ENCODE results near the gene ACAP2.

ACAP2 gene

GRCh38 chr3:195270817-195271409 lies 171.9 kb downstream of the ACAP2 start, which contains the start of gene XXYLT1:
TSS of gene XXYLT1 (minus strand) at chr3:195271159. CDS start at chr3:195271058, 101 bp downstream.
- H3K27ac Mint-ChIP-seq, result peak within 1 kb of the TSS; percentile 79
- H3K9me3 Mint-ChIP-seq, result no peaks in the 10 kb centered on the region
- H3K4me3 Mint-ChIP-seq, result peak within 1 kb of the TSS; percentile 87
- H3K27me3 Mint-ChIP-seq (ENCODE audit: low read depth), result no peaks in the 10 kb centered on the region
- no peaks in the 10 kb centered on the region for H3K36me3 Mint-ChIP-seq (ENCODE audit: low read depth)
- H3K4me1 Mint-ChIP-seq (ENCODE audit: low read depth), result peaks cover 20% of the 10 kb centered on the region

GRCh38 chr3:195270079-195270816 lies 172.6 kb downstream of the ACAP2 start:
- H3K36me3 Mint-ChIP-seq (ENCODE audit: low read depth), result no peaks in the 10 kb centered on the region
- H3K9me3 Mint-ChIP-seq, result no peaks in the 10 kb centered on the region
- H3K4me3 Mint-ChIP-seq, result peak overlapping the region; percentile 87
- peaks cover 20% of the 10 kb centered on the region for H3K4me1 Mint-ChIP-seq (ENCODE audit: low read depth)
- H3K27me3 Mint-ChIP-seq (ENCODE audit: low read depth), result no peaks in the 10 kb centered on the region
- peak overlapping the region; percentile 29 for H3K27ac Mint-ChIP-seq

GRCh38 chr3:195269375-195270078 lies 173.3 kb downstream of the ACAP2 start:
- Mint-ChIP-seq H3K4me3 (peak overlapping the region; percentile 87), H3K4me1 (ENCODE audit: low read depth) (peaks cover 22% of the 10 kb centered on the region), H3K9me3 (no peaks in the 10 kb centered on the region), H3K27me3 (ENCODE audit: low read depth) (no peaks in the 10 kb centered on the region), H3K36me3 (ENCODE audit: low read depth) (no peaks in the 10 kb centered on the region), H3K27ac (peak overlapping the region; percentile 17)

- Mint-ChIP-seq H3K27ac (no peak overlapping the region), H3K4me3 (peak overlapping the region; percentile 62)
Measured at GRCh38 chr3:195268576-195269309, 174.1 kb downstream of the ACAP2 start.

GRCh38 chr3:195267096-195267495 lies 175.7 kb downstream of the ACAP2 start:
- Mint-ChIP-seq H3K36me3 (ENCODE audit: low read depth) (no peaks in the 10 kb centered on the region), H3K27me3 (ENCODE audit: low read depth) (no peaks in the 10 kb centered on the region), H3K27ac (no peak overlapping the region), H3K4me3 (no peak overlapping the region), H3K9me3 (no peaks in the 10 kb centered on the region), H3K4me1 (ENCODE audit: low read depth) (peaks cover 25% of the 10 kb centered on the region)

More at GRCh38 chr3:195268576-195269309, 174.1 kb downstream of the ACAP2 start:
- no peaks in the 10 kb centered on the region for H3K27me3 Mint-ChIP-seq (ENCODE audit: low read depth)
- no peaks in the 10 kb centered on the region for H3K9me3 Mint-ChIP-seq
- peaks cover 25% of the 10 kb centered on the region for H3K4me1 Mint-ChIP-seq (ENCODE audit: low read depth)
- no peaks in the 10 kb centered on the region for H3K36me3 Mint-ChIP-seq (ENCODE audit: low read depth)

GRCh38 chr3:195266428-195266827 lies 176.4 kb downstream of the ACAP2 start:
- no peaks in the 10 kb centered on the region for H3K9me3 Mint-ChIP-seq
- no peaks in the 10 kb centered on the region for H3K27me3 Mint-ChIP-seq (ENCODE audit: low read depth)
- no peaks in the 10 kb centered on the region for H3K36me3 Mint-ChIP-seq (ENCODE audit: low read depth)
- H3K27ac Mint-ChIP-seq, result no peak overlapping the region
- H3K4me1 Mint-ChIP-seq (ENCODE audit: low read depth), result peaks cover 23% of the 10 kb centered on the region
- no peak overlapping the region for H3K4me3 Mint-ChIP-seq

GRCh38 chr3:195265363-195265976 lies 177.3 kb downstream of the ACAP2 start:
- H3K9me3 Mint-ChIP-seq, result no peaks in the 10 kb centered on the region
- H3K27ac Mint-ChIP-seq, result no peak overlapping the region
- H3K4me1 Mint-ChIP-seq (ENCODE audit: low read depth), result peaks cover 31% of the 10 kb centered on the region

GRCh38 chr3:195263925-195264600 lies 178.8 kb downstream of the ACAP2 start:
- Mint-ChIP-seq H3K27ac (no peak overlapping the region), H3K9me3 (no peaks in the 10 kb centered on the region), H3K4me1 (ENCODE audit: low read depth) (peaks cover 21% of the 10 kb centered on the region), H3K4me3 (no peak overlapping the region), H3K27me3 (ENCODE audit: low read depth) (no peaks in the 10 kb centered on the region), H3K36me3 (ENCODE audit: low read depth) (no peaks in the 10 kb centered on the region)

More at GRCh38 chr3:195265363-195265976, 177.3 kb downstream of the ACAP2 start:
- H3K27me3 Mint-ChIP-seq (ENCODE audit: low read depth), result no peaks in the 10 kb centered on the region
- H3K4me3 Mint-ChIP-seq, result no peak overlapping the region
- H3K36me3 Mint-ChIP-seq (ENCODE audit: low read depth), result no peaks in the 10 kb centered on the region

- Mint-ChIP-seq H3K36me3 (ENCODE audit: low read depth) (no peaks in the 10 kb centered on the region), H3K27ac (no peak overlapping the region), H3K4me3 (no peak overlapping the region), H3K4me1 (ENCODE audit: low read depth) (peaks cover 21% of the 10 kb centered on the region), H3K9me3 (no peaks in the 10 kb centered on the region), H3K27me3 (ENCODE audit: low read depth) (no peaks in the 10 kb centered on the region)
Measured at GRCh38 chr3:195263193-195263924, 179.5 kb downstream of the ACAP2 start.

GRCh38 chr3:195261925-195262324 lies 180.9 kb downstream of the ACAP2 start:
- no peaks in the 10 kb centered on the region for H3K36me3 Mint-ChIP-seq (ENCODE audit: low read depth)
- H3K27ac Mint-ChIP-seq, result no peak overlapping the region
- H3K4me1 Mint-ChIP-seq (ENCODE audit: low read depth), result peaks cover 21% of the 10 kb centered on the region
- no peaks in the 10 kb centered on the region for H3K9me3 Mint-ChIP-seq
- H3K4me3 Mint-ChIP-seq, result no peak overlapping the region
- no peaks in the 10 kb centered on the region for H3K27me3 Mint-ChIP-seq (ENCODE audit: low read depth)

GRCh38 chr3:195260280-195260905 lies 182.4 kb downstream of the ACAP2 start:
- Mint-ChIP-seq H3K4me1 (ENCODE audit: low read depth) (peaks cover 21% of the 10 kb centered on the region), H3K9me3 (no peaks in the 10 kb centered on the region), H3K36me3 (ENCODE audit: low read depth) (no peaks in the 10 kb centered on the region), H3K4me3 (peak overlapping the region; percentile 78), H3K27ac (peak overlapping the region; percentile 18), H3K27me3 (ENCODE audit: low read depth) (no peaks in the 10 kb centered on the region)

- Mint-ChIP-seq H3K27ac (peak overlapping the region; percentile 36), H3K27me3 (ENCODE audit: low read depth) (no peaks in the 10 kb centered on the region), H3K36me3 (ENCODE audit: low read depth) (no peaks in the 10 kb centered on the region), H3K4me1 (ENCODE audit: low read depth) (peaks cover 21% of the 10 kb centered on the region), H3K9me3 (no peaks in the 10 kb centered on the region), H3K4me3 (no peak overlapping the region)
Measured at GRCh38 chr3:195259475-195260279, 183.1 kb downstream of the ACAP2 start.

Data from T-helper 1 cell treated with Interleukin-12 subunit alpha and Interleukin-12 subunit beta and Interleukin-4 antibody, amounts not matched to agents 30 μg/mL and 1 μg/mL, for 36 hours (primary cell).